Measurements from ENCODE around the gene CHMP1B. TPM values are rescaled to one million over a fixed set of nuclear protein-coding genes. Genes with fewer than 3 reads are reported as not detected.
A peak's percentile ranks its signal among the peaks of the same experiment; 100 is the strongest.

Gene CHMP1B
- total and polyA plus RNA-seq, 9 of the 15 experiments (the other 6 are each of a cell fraction or from before 2014, with no cell fraction given), result 12.3 to 29.9 (median 19.0) TPM

DNA sequence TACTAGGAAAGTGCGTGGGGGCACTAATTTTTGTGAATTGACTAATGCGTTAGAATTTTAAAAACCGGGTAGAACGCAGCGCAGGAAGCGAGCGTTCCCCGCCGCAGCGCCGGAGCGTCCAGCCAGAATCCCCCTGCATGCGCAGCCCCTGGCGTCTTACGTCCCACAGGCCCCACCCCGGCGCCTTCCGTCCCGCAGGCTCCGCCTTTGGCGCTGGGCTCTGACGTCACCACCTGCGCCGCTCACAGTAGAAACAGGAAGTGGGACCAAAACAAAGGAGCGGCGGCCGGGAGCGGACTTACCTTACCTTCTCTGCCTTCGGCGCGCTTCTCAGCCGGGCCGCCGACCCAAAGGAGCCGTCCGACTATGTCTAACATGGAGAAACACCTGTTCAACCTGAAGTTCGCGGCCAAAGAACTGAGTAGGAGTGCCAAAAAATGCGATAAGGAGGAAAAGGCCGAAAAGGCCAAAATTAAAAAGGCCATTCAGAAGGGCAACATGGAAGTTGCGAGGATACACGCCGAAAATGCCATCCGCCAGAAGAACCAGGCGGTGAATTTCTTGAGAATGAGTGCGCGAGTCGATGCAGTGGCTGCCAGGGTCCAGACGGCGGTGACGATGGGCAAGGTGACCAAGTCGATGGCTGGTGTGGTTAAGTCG lies at the start of gene CHMP1B (continued):
- TF ChIP-seq HINFP (tag; conservative IDR thresholded peaks at IDR 0.05; ENCODE audit: low read depth) (no peak), ATF3 (IDR thresholded peaks at IDR 0.05) (peak; percentile 94), ATF3 (CRISPR knock-in tag; conservative IDR thresholded peaks at IDR 0.05) (no peak), POLR2B (IDR thresholded peaks at IDR 0.05; ENCODE audit: low read depth, partially characterized antibody) (peak; percentile 86), ETV1 (tag; conservative IDR thresholded peaks at IDR 0.05; ENCODE audit: low read depth) (peak; percentile 66), ETV5 (CRISPR knock-in tag; IDR thresholded peaks at IDR 0.05; ENCODE audit: low read depth) (peak; percentile 66; the same call in 1 of the 2 replicates), CUX1 (CRISPR knock-in tag; IDR thresholded peaks at IDR 0.05) (no peak), NR2F6 (CRISPR knock-in tag; IDR thresholded peaks at IDR 0.05) (no peak)
- TF ChIP-seq, protein P1, sequence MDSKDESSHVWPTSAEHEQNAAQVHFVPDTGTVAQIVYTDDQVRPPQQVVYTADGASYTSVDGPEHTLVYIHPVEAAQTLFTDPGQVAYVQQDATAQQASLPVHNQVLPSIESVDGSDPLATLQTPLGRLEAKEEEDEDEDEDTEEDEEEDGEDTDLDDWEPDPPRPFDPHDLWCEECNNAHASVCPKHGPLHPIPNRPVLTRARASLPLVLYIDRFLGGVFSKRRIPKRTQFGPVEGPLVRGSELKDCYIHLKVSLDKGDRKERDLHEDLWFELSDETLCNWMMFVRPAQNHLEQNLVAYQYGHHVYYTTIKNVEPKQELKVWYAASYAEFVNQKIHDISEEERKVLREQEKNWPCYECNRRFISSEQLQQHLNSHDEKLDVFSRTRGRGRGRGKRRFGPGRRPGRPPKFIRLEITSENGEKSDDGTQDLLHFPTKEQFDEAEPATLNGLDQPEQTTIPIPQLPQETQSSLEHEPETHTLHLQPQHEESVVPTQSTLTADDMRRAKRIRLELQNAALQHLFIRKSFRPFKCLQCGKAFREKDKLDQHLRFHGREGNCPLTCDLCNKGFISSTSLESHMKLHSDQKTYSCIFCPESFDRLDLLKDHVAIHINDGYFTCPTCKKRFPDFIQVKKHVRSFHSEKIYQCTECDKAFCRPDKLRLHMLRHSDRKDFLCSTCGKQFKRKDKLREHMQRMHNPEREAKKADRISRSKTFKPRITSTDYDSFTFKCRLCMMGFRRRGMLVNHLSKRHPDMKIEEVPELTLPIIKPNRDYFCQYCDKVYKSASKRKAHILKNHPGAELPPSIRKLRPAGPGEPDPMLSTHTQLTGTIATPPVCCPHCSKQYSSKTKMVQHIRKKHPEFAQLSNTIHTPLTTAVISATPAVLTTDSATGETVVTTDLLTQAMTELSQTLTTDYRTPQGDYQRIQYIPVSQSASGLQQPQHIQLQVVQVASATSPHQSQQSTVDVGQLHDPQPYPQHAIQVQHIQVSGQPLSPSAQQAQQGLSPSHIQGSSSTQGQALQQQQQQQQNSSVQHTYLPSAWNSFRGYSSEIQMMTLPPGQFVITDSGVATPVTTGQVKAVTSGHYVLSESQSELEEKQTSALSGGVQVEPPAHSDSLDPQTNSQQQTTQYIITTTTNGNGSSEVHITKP (IDR thresholded peaks at IDR 0.05; ENCODE audit: partially characterized antibody), result peak; percentile 69
- TF ChIP-seq, protein P2, sequence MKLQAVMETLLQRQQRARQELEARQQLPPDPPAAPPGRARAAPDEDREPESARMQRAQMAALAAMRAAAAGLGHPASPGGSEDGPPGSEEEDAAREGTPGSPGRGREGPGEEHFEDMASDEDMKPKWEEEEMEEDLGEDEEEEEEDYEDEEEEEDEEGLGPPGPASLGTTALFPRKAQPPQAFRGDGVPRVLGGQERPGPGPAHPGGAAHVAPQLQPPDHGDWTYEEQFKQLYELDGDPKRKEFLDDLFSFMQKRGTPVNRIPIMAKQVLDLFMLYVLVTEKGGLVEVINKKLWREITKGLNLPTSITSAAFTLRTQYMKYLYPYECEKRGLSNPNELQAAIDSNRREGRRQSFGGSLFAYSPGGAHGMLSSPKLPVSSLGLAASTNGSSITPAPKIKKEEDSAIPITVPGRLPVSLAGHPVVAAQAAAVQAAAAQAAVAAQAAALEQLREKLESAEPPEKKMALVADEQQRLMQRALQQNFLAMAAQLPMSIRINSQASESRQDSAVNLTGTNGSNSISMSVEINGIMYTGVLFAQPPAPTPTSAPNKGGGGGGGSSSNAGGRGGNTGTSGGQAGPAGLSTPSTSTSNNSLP (IDR thresholded peaks at IDR 0.05; ENCODE audit: borderline replicate concordance, low read depth, low read length), result no peak
- TF ChIP-seq, protein P3, sequence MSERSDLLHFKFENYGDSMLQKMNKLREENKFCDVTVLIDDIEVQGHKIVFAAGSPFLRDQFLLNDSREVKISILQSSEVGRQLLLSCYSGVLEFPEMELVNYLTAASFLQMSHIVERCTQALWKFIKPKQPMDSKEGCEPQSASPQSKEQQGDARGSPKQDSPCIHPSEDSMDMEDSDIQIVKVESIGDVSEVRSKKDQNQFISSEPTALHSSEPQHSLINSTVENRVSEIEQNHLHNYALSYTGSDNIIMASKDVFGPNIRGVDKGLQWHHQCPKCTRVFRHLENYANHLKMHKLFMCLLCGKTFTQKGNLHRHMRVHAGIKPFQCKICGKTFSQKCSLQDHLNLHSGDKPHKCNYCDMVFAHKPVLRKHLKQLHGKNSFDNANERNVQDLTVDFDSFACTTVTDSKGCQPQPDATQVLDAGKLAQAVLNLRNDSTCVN (CRISPR knock-in tag; IDR thresholded peaks at IDR 0.05), result peak; percentile 44; the same call in 1 of the 2 replicates
